DND-41 (cell line): Measurements from ENCODE around the gene SLCO1B1.

Experiments used
- ATAC-seq: fragments of 200-7000 bp; cut with Tn5 transposase; 3 replicates; pipeline ENCODE4 v1.9.1; 2021; ENCODE audit warnings: low read depth; ENCODE audit not compliant: insufficient read depth
- DNase-seq: peaks from one replicate; pipeline ENCODE4 v3.0.0-alpha.2; 2020
- H2AFZ ChIP-seq: 2 replicates; pipeline ENCODE4 v1.6.0; 2012; ENCODE audit warnings: low read depth, low read length
- H3K27ac ChIP-seq: 2 replicates; pipeline ENCODE4 v1.5.1; 2012; ENCODE audit warnings: low read length, inconsistent platforms
- H3K27me3 ChIP-seq: fragments of 200-600 bp; sonication (generic); 2 replicates; pipeline ENCODE4 v1.6.0; 2012; ENCODE audit warnings: low read length, mild to moderate bottlenecking, inconsistent platforms; ENCODE audit not compliant: insufficient read depth, poor library complexity
- H3K36me3 ChIP-seq: 2 replicates; pipeline ENCODE4 v1.5.1; 2012; ENCODE audit warnings: low read length, inconsistent platforms; ENCODE audit not compliant: insufficient read depth
- H3K4me1 ChIP-seq: 2 replicates; pipeline ENCODE4 v1.5.1; 2012; ENCODE audit warnings: mild to moderate bottlenecking, low read length; ENCODE audit not compliant: insufficient read depth
- H3K4me2 ChIP-seq: 2 replicates; pipeline ENCODE4 v1.6.0; 2012; ENCODE audit warnings: mild to moderate bottlenecking, moderate library complexity, low read length, inconsistent platforms; ENCODE audit not compliant: insufficient read depth
- H3K4me3 ChIP-seq, 2 experiments: fragments of 200-600 bp in 1 of 2; shearing (Covaris generic) in 1 of 2; 2 replicates each; pipeline ENCODE4 v1.5.1; 2012 to 2016; ENCODE audit warnings: inconsistent platforms in 2 of 2, low read length in 2 of 2, mild to moderate bottlenecking in 2 of 2, low read depth in 1 of 2, moderate library complexity in 1 of 2
- H3K79me2 ChIP-seq: 2 replicates; pipeline ENCODE4 v1.6.0; 2012; ENCODE audit warnings: low read length, inconsistent platforms; ENCODE audit not compliant: insufficient read depth
- H3K9ac ChIP-seq: 2 replicates; pipeline ENCODE4 v1.6.0; 2012; ENCODE audit warnings: low read depth, mild to moderate bottlenecking, inconsistent platforms, low read length, moderate library complexity
- H3K9me3 ChIP-seq: 2 replicates; pipeline ENCODE4 v1.5.1; 2012; ENCODE audit warnings: low read length, moderate library complexity, mild to moderate bottlenecking, inconsistent platforms; ENCODE audit not compliant: insufficient read depth, severe bottlenecking
- H4K20me1 ChIP-seq: 2 replicates; pipeline ENCODE4 v1.6.0; 2012; ENCODE audit warnings: low read length; ENCODE audit not compliant: insufficient read depth
- EZH2 ChIP-seq: IDR thresholded peaks from 3 replicates; pipeline ENCODE4 v1.6.1; 2012; ENCODE audit warnings: borderline replicate concordance, low read depth, mild to moderate bottlenecking, moderate library complexity, low read length, inconsistent platforms; ENCODE audit not compliant: severe bottlenecking
- TF ChIP-seq, protein P1 (sequence below): IDR thresholded peaks from 2 replicates; pipeline ENCODE4 v1.5.1; 2012; ENCODE audit warnings: borderline replicate concordance, low read length, moderate library complexity, mild to moderate bottlenecking; ENCODE audit not compliant: poor library complexity, severe bottlenecking; ENCODE audit errors: extremely low read depth

SLCO1B1 gene

DNA sequence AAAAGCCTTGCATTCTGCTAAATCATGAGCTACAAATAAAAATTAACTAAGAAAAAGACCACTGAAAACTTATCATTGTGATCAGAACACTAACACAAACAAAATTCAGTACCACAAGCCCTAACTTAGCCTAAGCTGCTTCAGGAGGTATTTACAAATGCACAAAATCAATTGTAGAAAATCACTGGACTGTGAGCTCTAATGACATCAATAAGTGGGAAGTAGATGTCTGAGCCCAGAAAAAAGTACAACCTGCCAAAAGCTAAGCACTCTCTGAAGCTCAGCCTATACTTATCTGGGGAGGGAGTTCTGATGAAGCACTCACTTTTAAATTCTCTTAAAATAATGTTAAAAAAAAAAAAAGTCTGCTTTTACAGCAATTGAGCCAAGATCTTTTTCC is 92.9 kb downstream of the SLCO1B1 start:
- no peak for ATAC-seq

DNA sequence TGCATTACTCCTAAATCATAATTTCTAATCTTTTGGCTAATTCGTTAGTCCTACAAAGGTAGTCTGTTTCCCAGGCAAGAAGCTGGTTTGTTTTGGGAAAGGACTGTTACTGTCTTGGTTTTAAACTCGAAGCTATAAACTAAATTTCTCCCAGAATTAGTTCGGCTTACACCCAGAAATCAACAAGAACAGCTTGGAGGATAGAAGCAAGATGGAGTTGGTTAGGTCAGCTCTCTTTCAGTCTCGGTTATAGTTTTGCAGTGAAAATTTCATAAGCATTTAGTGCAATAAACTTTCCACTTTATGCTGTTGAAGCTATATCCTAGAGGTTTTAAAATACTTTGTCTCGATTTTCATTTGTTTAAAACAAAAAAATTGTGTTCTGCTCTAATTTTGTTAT is 103.4 kb downstream of the SLCO1B1 start:
- H3K4me3 ChIP-seq = no peak overlapping the region
- H3K4me1 ChIP-seq = no peaks in the 10 kb centered on the region
- H3K9me3 ChIP-seq = no peaks in the 10 kb centered on the region
- H3K79me2 ChIP-seq = no peaks in the 10 kb centered on the region
- no peak overlapping the region for H3K9ac ChIP-seq
- no peak overlapping the region for H3K27ac ChIP-seq
- DNase-seq (no peak), ATAC-seq (no peak)
- H4K20me1 ChIP-seq = no peaks in the 10 kb centered on the region
- no peaks in the 10 kb centered on the region for H3K36me3 ChIP-seq
- H3K4me2 ChIP-seq = no peak overlapping the region
- H3K27me3 ChIP-seq = no peaks in the 10 kb centered on the region
- no peak overlapping the region for H2AFZ ChIP-seq
- TF ChIP-seq, protein P1, sequence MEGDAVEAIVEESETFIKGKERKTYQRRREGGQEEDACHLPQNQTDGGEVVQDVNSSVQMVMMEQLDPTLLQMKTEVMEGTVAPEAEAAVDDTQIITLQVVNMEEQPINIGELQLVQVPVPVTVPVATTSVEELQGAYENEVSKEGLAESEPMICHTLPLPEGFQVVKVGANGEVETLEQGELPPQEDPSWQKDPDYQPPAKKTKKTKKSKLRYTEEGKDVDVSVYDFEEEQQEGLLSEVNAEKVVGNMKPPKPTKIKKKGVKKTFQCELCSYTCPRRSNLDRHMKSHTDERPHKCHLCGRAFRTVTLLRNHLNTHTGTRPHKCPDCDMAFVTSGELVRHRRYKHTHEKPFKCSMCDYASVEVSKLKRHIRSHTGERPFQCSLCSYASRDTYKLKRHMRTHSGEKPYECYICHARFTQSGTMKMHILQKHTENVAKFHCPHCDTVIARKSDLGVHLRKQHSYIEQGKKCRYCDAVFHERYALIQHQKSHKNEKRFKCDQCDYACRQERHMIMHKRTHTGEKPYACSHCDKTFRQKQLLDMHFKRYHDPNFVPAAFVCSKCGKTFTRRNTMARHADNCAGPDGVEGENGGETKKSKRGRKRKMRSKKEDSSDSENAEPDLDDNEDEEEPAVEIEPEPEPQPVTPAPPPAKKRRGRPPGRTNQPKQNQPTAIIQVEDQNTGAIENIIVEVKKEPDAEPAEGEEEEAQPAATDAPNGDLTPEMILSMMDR = no peak
- TF ChIP-seq EZH2 = no peak

More for the DNA sequence above, 92.9 kb downstream of the SLCO1B1 start:
- TF ChIP-seq EZH2 = no peak
- TF ChIP-seq, protein P1 = no peak
- H3K27ac ChIP-seq = no peak overlapping the region
- no peak overlapping the region for H2AFZ ChIP-seq
- no peak for DNase-seq
- no peaks in the 10 kb centered on the region for H3K36me3 ChIP-seq
- H3K79me2 ChIP-seq = no peaks in the 10 kb centered on the region
- H3K4me3 ChIP-seq = no peak overlapping the region
- no peak overlapping the region for H3K4me2 ChIP-seq
- no peaks in the 10 kb centered on the region for H3K9me3 ChIP-seq
- H3K4me1 ChIP-seq = no peaks in the 10 kb centered on the region
- no peaks in the 10 kb centered on the region for H3K27me3 ChIP-seq
- no peaks in the 10 kb centered on the region for H4K20me1 ChIP-seq
- H3K9ac ChIP-seq = no peak overlapping the region

DNA sequence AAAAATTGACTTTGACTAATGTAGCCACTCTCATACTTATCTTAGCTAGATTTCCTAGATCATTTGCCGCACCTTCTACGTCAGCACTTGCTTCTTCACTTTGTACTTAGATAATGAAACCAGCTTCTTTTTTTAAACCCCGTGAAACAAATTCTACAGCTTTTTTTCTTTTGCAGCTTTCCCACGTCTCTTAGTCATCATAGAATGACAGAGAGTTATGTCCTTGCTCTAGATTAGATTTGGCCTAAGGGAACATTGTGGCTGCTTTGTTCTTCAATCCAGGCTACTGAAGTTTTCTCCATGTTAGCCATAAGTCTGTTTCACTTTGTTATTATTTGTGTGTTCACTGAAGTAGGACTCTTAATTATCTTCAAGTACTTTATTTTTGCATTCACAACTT is 108.9 kb downstream of the SLCO1B1 start:
- H2AFZ ChIP-seq = no peak overlapping the region
- no peaks in the 10 kb centered on the region for H4K20me1 ChIP-seq
- H3K27ac ChIP-seq = no peak overlapping the region
- no peak for ATAC-seq
- no peaks in the 10 kb centered on the region for H3K9me3 ChIP-seq
- H3K9ac ChIP-seq = no peak overlapping the region
- H3K79me2 ChIP-seq = no peaks in the 10 kb centered on the region
- H3K4me3 ChIP-seq = no peak overlapping the region
- no peaks in the 10 kb centered on the region for H3K27me3 ChIP-seq
- no peak overlapping the region for H3K4me2 ChIP-seq
- no peak for TF ChIP-seq EZH2
- TF ChIP-seq, protein P1 = no peak
- DNase-seq = no peak
- no peaks in the 10 kb centered on the region for H3K36me3 ChIP-seq
- H3K4me1 ChIP-seq = no peaks in the 10 kb centered on the region

DNA sequence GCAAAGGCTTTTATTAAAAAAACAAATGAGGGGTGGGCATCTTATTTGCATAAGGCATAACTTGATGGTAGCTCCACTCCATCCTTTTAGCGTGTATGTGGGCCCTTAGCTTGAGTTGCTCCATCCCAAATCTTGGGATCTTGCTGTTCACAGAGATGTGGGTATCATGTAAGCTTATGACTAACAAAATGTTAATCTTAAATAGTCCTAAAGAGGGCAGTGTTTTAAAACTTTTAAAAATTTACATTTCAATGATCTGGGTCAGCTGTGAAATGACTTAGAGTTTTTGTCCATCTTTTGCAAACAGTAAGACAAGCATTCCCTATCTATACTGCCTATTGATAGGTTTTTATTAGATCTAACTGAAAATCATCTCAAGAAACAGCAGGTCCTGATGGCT is 117.7 kb downstream of the SLCO1B1 start:
- Histone ChIP-seq H3K27ac (no peak overlapping the region), H3K4me3 (no peak overlapping the region), H3K9me3 (no peaks in the 10 kb centered on the region), H3K36me3 (no peaks in the 10 kb centered on the region), H3K4me1 (no peaks in the 10 kb centered on the region), H3K4me2 (no peak overlapping the region), H2AFZ (no peak overlapping the region), H3K9ac (no peak overlapping the region), H4K20me1 (no peaks in the 10 kb centered on the region), H3K27me3 (peaks cover 4% of the 10 kb centered on the region), H3K79me2 (no peaks in the 10 kb centered on the region)
- ATAC-seq = no peak
- no peak for TF ChIP-seq EZH2
- TF ChIP-seq, protein P1 = peak; percentile 35
- DNase-seq = no peak
